Ascending aorta (tissue), 2 donors: ENCODE data around the gene IL23A. TPM values are rescaled to one million over a fixed set of nuclear protein-coding genes. Genes with fewer than 3 reads are reported as not detected.
"Not testable (repeated sequence)": the region's sequence is repeated elsewhere in the genome, so short reads cannot be mapped to it uniquely, and the experiment has no call there.

Source experiments
- DNase-seq, 2 donors: peaks; one replicate each; pipeline ENCODE4 v3.0.0-alpha.2; 2019; ENCODE audit warnings: low spot score in 2 of 2
- H3K27ac ChIP-seq, 2 donors: fragments of 200-600 bp; sonication (generic); one replicate each; pipeline ENCODE4 v1.5.1; 2016 to 2017; ENCODE audit warnings: mild to moderate bottlenecking in 1 of 2
- H3K27me3 ChIP-seq: fragments of 200-600 bp; sonication (generic); one replicate; pipeline ENCODE4 v1.5.1; 2017
- H3K36me3 ChIP-seq, 2 donors: fragments of 200-600 bp; sonication (generic); one replicate each; pipeline ENCODE4 v1.5.1; 2016
- H3K4me1 ChIP-seq, 2 donors: fragments of 200-600 bp; sonication (generic); one replicate each; pipeline ENCODE4 v1.5.1; 2016 to 2017; ENCODE audit warnings: mild to moderate bottlenecking in 1 of 2
- H3K4me3 ChIP-seq, 2 donors: fragments of 200-600 bp; sonication (generic); one replicate each; pipeline ENCODE4 v1.5.1; 2016 to 2017; ENCODE audit warnings: mild to moderate bottlenecking in 1 of 2
- H3K9me3 ChIP-seq, 2 donors: fragments of 200-600 bp; sonication (generic); one replicate each; pipeline ENCODE4 v1.5.1; 2016
- CTCF ChIP-seq, 3 experiments: fragments of 200-600 bp in 2 of 3; fragments of 450-650 bp in 1 of 3; sonication (generic) in 2 of 3; IDR thresholded peaks; one replicate each; pipeline ENCODE4 v1.5.1; 2016 to 2019; ENCODE audit warnings: antibody characterized with exemption in 3 of 3, mild to moderate bottlenecking in 1 of 3, moderate library complexity in 1 of 3
- intact Hi-C: fragments of 100-400 bp; cut with DNase I; formaldehyde crosslinking; loops from one replicate; pipeline ENCODE4 v1.15.1; 2023
- total RNA-seq: library from RNA; depleted of rRNA; stranded (reverse); fragments of >200 nt; gene quantifications from one replicate; pipeline ENCODE4 v1.1.0, GENCODE V29; 2016

IL23A gene
- total RNA-seq, 1 donor from 2014 or later, result not detected

GRCh38 chr12:56317675-56318074 lies 21.0 kb upstream of the IL23A start:
- no peak for DNase-seq
- peaks cover 31 to 35% of the 10 kb centered on the region in 2 donors for H3K36me3 ChIP-seq
- H3K27ac ChIP-seq, result no peak overlapping the region
- H3K4me1 ChIP-seq, result peaks cover 7 to 10% of the 10 kb centered on the region in 2 donors
- H3K27me3 ChIP-seq, result no peaks in the 10 kb centered on the region
- no peak overlapping the region for H3K4me3 ChIP-seq
- H3K9me3 ChIP-seq, result no peaks in the 10 kb centered on the region
- intact Hi-C loops, result loop anchor here (5.0 kb wide), 2 partner anchors 45 to 200 kb away; partner anchors contain the start of genes APOF, RPL41, STAT2 and ZC3H10
- no peak for TF ChIP-seq CTCF (IDR thresholded peaks at IDR 0.05)

GRCh38 chr12:56321027-56321426 lies 17.7 kb upstream of the IL23A start:
- Histone ChIP-seq H3K27me3 (no peaks in the 10 kb centered on the region), H3K4me3 (no peak overlapping the region), H3K9me3 (no peaks in the 10 kb centered on the region), H3K36me3 (peaks cover 51 to 58% of the 10 kb centered on the region in 2 donors), H3K4me1 (no peaks in the 10 kb centered on the region), H3K27ac (no peak overlapping the region)
- no peak for TF ChIP-seq CTCF (IDR thresholded peaks at IDR 0.05)
- no peak for DNase-seq
- intact Hi-C loops, result no loop called here

GRCh38 chr12:56321610-56322009 lies 17.1 kb upstream of the IL23A start:
- H3K27ac ChIP-seq, intact Hi-C loops, H3K4me3 ChIP-seq, H3K27me3 ChIP-seq, H3K4me1 ChIP-seq, DNase-seq, H3K9me3 ChIP-seq: not testable (repeated sequence)
- H3K36me3 ChIP-seq, result peaks cover 56 to 64% of the 10 kb centered on the region in 2 donors

GRCh38 chr12:56324206-56324605 lies 14.5 kb upstream of the IL23A start:
- no peak for TF ChIP-seq CTCF (IDR thresholded peaks at IDR 0.05)
- Histone ChIP-seq H3K4me1 (no peaks in the 10 kb centered on the region), H3K9me3 (no peaks in the 10 kb centered on the region), H3K27ac (no peak overlapping the region), H3K27me3 (no peaks in the 10 kb centered on the region), H3K36me3 (peaks cover 68 to 76% of the 10 kb centered on the region in 2 donors), H3K4me3 (no peak overlapping the region)
- intact Hi-C loops, result no loop called here
- DNase-seq, result no peak

- Histone ChIP-seq H3K27ac (no peak overlapping the region), H3K36me3 (peaks cover 57 to 67% of the 10 kb centered on the region in 2 donors), H3K27me3 (no peaks in the 10 kb centered on the region), H3K4me1 (no peaks in the 10 kb centered on the region), H3K4me3 (no peak overlapping the region), H3K9me3 (no peaks in the 10 kb centered on the region)
- no peak for DNase-seq
- TF ChIP-seq CTCF (IDR thresholded peaks at IDR 0.05), result no peak
- intact Hi-C loops, result no loop called here
Measured at GRCh38 chr12:56326126-56326525, 12.6 kb upstream of the IL23A start.

GRCh38 chr12:56326533-56326932 lies 12.2 kb upstream of the IL23A start:
- Histone ChIP-seq H3K9me3 (no peaks in the 10 kb centered on the region), H3K4me3 (no peak overlapping the region), H3K27me3 (no peaks in the 10 kb centered on the region), H3K27ac (no peak overlapping the region), H3K4me1 (no peaks in the 10 kb centered on the region), H3K36me3 (peaks cover 57 to 67% of the 10 kb centered on the region in 2 donors)
- DNase-seq, result no peak
- TF ChIP-seq CTCF (IDR thresholded peaks at IDR 0.05), result no peak
- intact Hi-C loops, result no loop called here
